ENCODE data around the gene CNR2.

- TF ChIP-seq, protein P1, sequence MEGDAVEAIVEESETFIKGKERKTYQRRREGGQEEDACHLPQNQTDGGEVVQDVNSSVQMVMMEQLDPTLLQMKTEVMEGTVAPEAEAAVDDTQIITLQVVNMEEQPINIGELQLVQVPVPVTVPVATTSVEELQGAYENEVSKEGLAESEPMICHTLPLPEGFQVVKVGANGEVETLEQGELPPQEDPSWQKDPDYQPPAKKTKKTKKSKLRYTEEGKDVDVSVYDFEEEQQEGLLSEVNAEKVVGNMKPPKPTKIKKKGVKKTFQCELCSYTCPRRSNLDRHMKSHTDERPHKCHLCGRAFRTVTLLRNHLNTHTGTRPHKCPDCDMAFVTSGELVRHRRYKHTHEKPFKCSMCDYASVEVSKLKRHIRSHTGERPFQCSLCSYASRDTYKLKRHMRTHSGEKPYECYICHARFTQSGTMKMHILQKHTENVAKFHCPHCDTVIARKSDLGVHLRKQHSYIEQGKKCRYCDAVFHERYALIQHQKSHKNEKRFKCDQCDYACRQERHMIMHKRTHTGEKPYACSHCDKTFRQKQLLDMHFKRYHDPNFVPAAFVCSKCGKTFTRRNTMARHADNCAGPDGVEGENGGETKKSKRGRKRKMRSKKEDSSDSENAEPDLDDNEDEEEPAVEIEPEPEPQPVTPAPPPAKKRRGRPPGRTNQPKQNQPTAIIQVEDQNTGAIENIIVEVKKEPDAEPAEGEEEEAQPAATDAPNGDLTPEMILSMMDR (conservative IDR thresholded peaks at IDR 0.05; ENCODE audit: low read length): peak; percentile 81
- no peak for TF ChIP-seq EZH2phosphoT487 (IDR thresholded peaks at IDR 0.05; ENCODE audit: borderline replicate concordance)
Observed at GRCh38 chr1:23867895-23868556, 45.1 kb downstream of the CNR2 start, which contains the start of gene FUCA1.
